H9 (cell line): ENCODE measurements around the gene ACOXL. TPM values are rescaled to one million over a fixed set of nuclear protein-coding genes. Genes with fewer than 3 reads are reported as not detected.

Experiments
- DNase-seq: peaks from one replicate; pipeline ENCODE4 v3.0.0-alpha.2; 2017
- H2AFZ ChIP-seq: one replicate; pipeline ENCODE4 v1.6.1; 2013; ENCODE audit warnings: mild to moderate bottlenecking, low read length, control low read depth, moderate library complexity
- H2AK5ac ChIP-seq: 2 replicates; pipeline ENCODE4 v1.6.1; 2013; ENCODE audit warnings: low read length, control low read depth, mixed read lengths; ENCODE audit not compliant: insufficient read length
- H2BK120ac ChIP-seq: one replicate; pipeline ENCODE4 v1.6.1; 2013; ENCODE audit warnings: low read depth, mild to moderate bottlenecking, low read length, control low read depth, inconsistent platforms; ENCODE audit not compliant: poor library complexity, severe bottlenecking
- H2BK12ac ChIP-seq: 2 replicates; pipeline ENCODE4 v1.6.1; 2013; ENCODE audit warnings: low read length, control low read depth, mixed read lengths, low read depth; ENCODE audit not compliant: insufficient read length
- H2BK15ac ChIP-seq: 2 replicates; pipeline ENCODE4 v1.6.1; 2013; ENCODE audit warnings: low read depth, low read length, control low read depth
- H2BK20ac ChIP-seq: one replicate; pipeline ENCODE4 v1.6.1; 2013; ENCODE audit warnings: low read depth, mild to moderate bottlenecking, low read length, control low read depth, inconsistent platforms; ENCODE audit not compliant: poor library complexity, severe bottlenecking
- H2BK5ac ChIP-seq: 2 replicates; pipeline ENCODE4 v1.6.1; 2013; ENCODE audit warnings: low read length, control low read depth, mixed read lengths; ENCODE audit not compliant: insufficient read length
- H3K14ac ChIP-seq: 2 replicates; pipeline ENCODE4 v1.6.1; 2013; ENCODE audit warnings: low read length, control low read depth; ENCODE audit not compliant: insufficient read depth
- H3K18ac ChIP-seq: 2 replicates; pipeline ENCODE4 v1.6.1; 2013; ENCODE audit warnings: low read depth, mild to moderate bottlenecking, mixed read lengths, low read length, control low read depth; ENCODE audit not compliant: insufficient read length
- H3K23ac ChIP-seq: 2 replicates; pipeline ENCODE4 v1.6.1; 2013; ENCODE audit warnings: low read length, control low read depth, mixed read lengths, low read depth; ENCODE audit not compliant: insufficient read length
- H3K23me2 ChIP-seq: 2 replicates; pipeline ENCODE4 v1.6.1; 2013; ENCODE audit warnings: low read depth, mild to moderate bottlenecking, mixed read lengths, low read length, control low read depth; ENCODE audit not compliant: insufficient read length, poor library complexity, severe bottlenecking
- H3K27ac ChIP-seq: 2 replicates; pipeline ENCODE4 v1.5.1; 2013; ENCODE audit warnings: low read length, control low read depth, mixed read lengths, low read depth; ENCODE audit not compliant: insufficient read length
- H3K27me3 ChIP-seq: 2 replicates; pipeline ENCODE4 v1.6.1; 2013; ENCODE audit warnings: low read length, control low read depth, inconsistent platforms; ENCODE audit not compliant: insufficient read depth
- H3K4ac ChIP-seq: 2 replicates; pipeline ENCODE4 v1.6.1; 2013; ENCODE audit warnings: low read depth, mild to moderate bottlenecking, control low read depth, inconsistent platforms, low read length, moderate library complexity
- H3K4me1 ChIP-seq: 2 replicates; pipeline ENCODE4 v1.6.1; 2013; ENCODE audit warnings: low read length, control low read depth, inconsistent platforms; ENCODE audit not compliant: insufficient read depth
- H3K4me2 ChIP-seq: 2 replicates; pipeline ENCODE4 v1.6.1; 2013; ENCODE audit warnings: low read length, control low read depth, mixed read lengths; ENCODE audit not compliant: insufficient read length, insufficient read depth
- H3K56ac ChIP-seq: 2 replicates; pipeline ENCODE4 v1.6.1; 2013; ENCODE audit warnings: low read depth, mild to moderate bottlenecking, mixed read lengths, low read length, control low read depth; ENCODE audit not compliant: insufficient read length
- H3K79me1 ChIP-seq: 2 replicates; pipeline ENCODE4 v1.6.1; 2013; ENCODE audit warnings: low read depth, mild to moderate bottlenecking, moderate library complexity, low read length, control low read depth, inconsistent platforms; ENCODE audit not compliant: insufficient read depth, poor library complexity, severe bottlenecking
- H3K79me2 ChIP-seq: 2 replicates; pipeline ENCODE4 v1.6.1; 2013; ENCODE audit warnings: low read length, control low read depth, inconsistent platforms; ENCODE audit not compliant: insufficient read depth
- H3K9ac ChIP-seq: 2 replicates; pipeline ENCODE4 v1.6.1; 2013; ENCODE audit warnings: low read length, control low read depth, mixed read lengths; ENCODE audit not compliant: insufficient read length; ENCODE audit errors: extremely low read depth
- H3K9me3 ChIP-seq: one replicate; pipeline ENCODE4 v1.6.1; 2013; ENCODE audit warnings: low read depth, low read length, inconsistent platforms; ENCODE audit not compliant: control insufficient read depth
- H3T11ph ChIP-seq: one replicate; pipeline ENCODE4 v1.6.1; 2013; ENCODE audit warnings: mild to moderate bottlenecking, low read length, control low read depth, inconsistent platforms
- H4K20me1 ChIP-seq: one replicate; pipeline ENCODE4 v1.6.1; 2013; ENCODE audit not compliant: control insufficient read depth, insufficient read length, insufficient read depth
- H4K5ac ChIP-seq: 2 replicates; pipeline ENCODE4 v1.6.1; 2013; ENCODE audit warnings: low read depth, mild to moderate bottlenecking, mixed read lengths, low read length, control low read depth; ENCODE audit not compliant: insufficient read length
- H4K8ac ChIP-seq: replicated peaks from 2 replicates; pipeline ENCODE4 v1.6.1; 2013; ENCODE audit warnings: low read length, control low read depth, mixed read lengths, low read depth; ENCODE audit not compliant: insufficient read length
- H4K91ac ChIP-seq: 2 replicates; pipeline ENCODE4 v1.6.1; 2013; ENCODE audit warnings: low read depth, mild to moderate bottlenecking, moderate library complexity, mixed read lengths, low read length, control low read depth; ENCODE audit not compliant: insufficient read length
- H3K27ac Mint-ChIP-seq, 3 experiments: 2 replicates in 2 of 3; 3 replicates in 1 of 3; pipeline ENCODE4 v1.8.0; 2020 to 2021; ENCODE audit warnings: mixed read lengths in 3 of 3, mild to moderate bottlenecking in 1 of 3, moderate library complexity in 1 of 3
- H3K27me3 Mint-ChIP-seq: 2 replicates; pipeline ENCODE4 v1.8.0; 2021; ENCODE audit warnings: low read depth, mild to moderate bottlenecking, moderate library complexity, mixed read lengths
- H3K36me3 Mint-ChIP-seq, 3 experiments: 2 replicates in 2 of 3; 3 replicates in 1 of 3; pipeline ENCODE4 v1.8.0; 2020 to 2021; ENCODE audit warnings: low read depth in 3 of 3, mixed read lengths in 3 of 3; ENCODE audit not compliant: insufficient read depth in 1 of 3
- H3K4me1 Mint-ChIP-seq, 2 experiments: 2 replicates each; pipeline ENCODE4 v1.8.0; 2020; ENCODE audit warnings: mixed read lengths in 2 of 2
- H3K4me3 Mint-ChIP-seq, 2 experiments: 2 replicates in 1 of 2; 3 replicates in 1 of 2; pipeline ENCODE4 v1.8.0; 2020 to 2021; ENCODE audit warnings: mild to moderate bottlenecking in 2 of 2, mixed read lengths in 2 of 2, moderate library complexity in 1 of 2
- H3K9me3 Mint-ChIP-seq, 2 experiments: 2 replicates in 1 of 2; 3 replicates in 1 of 2; pipeline ENCODE4 v1.8.0; 2020; ENCODE audit warnings: mild to moderate bottlenecking in 2 of 2, mixed read lengths in 2 of 2, moderate library complexity in 1 of 2
- WGBS: extraction: QIAGEN DNeasy Blood & Tissue Kit; methylation state at CpG from one replicate; pipeline ENCODE4 v1.1.7; 2013; ENCODE audit warnings: missing lambda C conversion rate, low lambda C conversion rate, mixed read lengths; ENCODE audit not compliant: insufficient read length; ENCODE audit errors: extremely low coverage; 5-methylcytosine and 5-hydroxymethylcytosine counted together
- total RNA-seq: library from RNA; stranded (reverse); gene quantifications from 2 replicates; pipeline ENCODE4 v1.2.1, GENCODE V29; 2021
- TF ChIP-seq, protein P1 (sequence below): fragments of 200-600 bp; sonication (generic); conservative IDR thresholded peaks from 3 replicates; pipeline ENCODE4 v1.8.0; 2021; ENCODE audit warnings: antibody characterized with exemption, mild to moderate bottlenecking

The ACOXL gene
- total RNA-seq, 1 experiment from 2014 or later: 37.6 TPM

DNA sequence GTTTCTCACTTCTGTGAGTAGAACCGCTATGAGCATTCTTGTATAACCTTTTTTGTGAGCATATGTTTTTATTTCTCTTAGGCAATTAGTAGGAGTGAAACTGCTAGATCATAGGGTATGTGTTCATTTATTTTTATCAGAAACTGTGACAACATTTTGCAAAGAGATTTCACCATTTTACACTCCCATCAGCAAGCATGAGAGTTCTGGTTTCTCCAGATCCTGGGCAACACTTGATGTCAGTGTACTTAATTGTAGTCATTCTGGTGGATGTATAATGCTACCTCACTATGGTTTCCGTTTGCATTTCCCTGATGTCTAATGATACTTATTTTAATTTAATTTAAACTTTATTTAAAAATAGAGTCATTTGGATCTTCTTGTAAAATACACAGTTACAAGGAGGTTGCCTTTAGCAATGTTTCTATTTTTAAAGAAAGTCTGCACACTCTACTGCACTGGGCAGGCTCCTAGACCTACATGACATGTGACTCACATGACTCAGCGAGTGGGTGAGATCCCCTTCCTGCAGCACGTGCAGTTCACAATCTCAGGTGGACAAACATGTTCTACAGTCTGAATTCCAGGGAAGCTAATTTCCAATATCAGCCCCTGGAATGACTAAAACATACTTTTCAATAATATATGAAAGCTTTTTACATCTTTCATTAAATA is 261.3 kb downstream of the ACOXL start:
- H3K27ac Mint-ChIP-seq: no peak overlapping the region

More for the DNA sequence above, 261.3 kb downstream of the ACOXL start:
- Histone ChIP-seq H3K27ac (no peak overlapping the region), H2BK15ac (no peak overlapping the region), H3K18ac (no peak overlapping the region), H3K27me3 (no peaks in the 10 kb centered on the region), H4K5ac (no peak overlapping the region), H3K4me2 (no peak overlapping the region), H4K91ac (no peak overlapping the region), H2BK12ac (no peak overlapping the region), H2AK5ac (no peak overlapping the region), H3K4ac (no peak overlapping the region), H3K23ac (no peak overlapping the region), H3K23me2 (no peaks in the 10 kb centered on the region), H2BK120ac (no peak overlapping the region), H3K9ac (no peak overlapping the region), H3K4me1 (no peaks in the 10 kb centered on the region; the same call in 1 of the 2 replicates), H2BK5ac (no peak overlapping the region), H3K56ac (no peak overlapping the region), H3K14ac (no peak overlapping the region), H4K8ac (no peak overlapping the region), H4K20me1 (no peaks in the 10 kb centered on the region), H2BK20ac (no peak overlapping the region), H3K9me3 (no peaks in the 10 kb centered on the region), H3K79me2 (no peaks in the 10 kb centered on the region), H3K79me1 (no peaks in the 10 kb centered on the region), H2AFZ (no peak overlapping the region), H3T11ph (no peak overlapping the region)
- Mint-ChIP-seq H3K36me3 (peaks cover 9 to 33% (median 23%) of the 10 kb centered on the region in 3 experiments), H3K4me1 (peaks cover 11 to 24% of the 10 kb centered on the region in 2 experiments), H3K9me3 (no peaks in the 10 kb centered on the region; a peak in 1 of 5 replicates), H3K4me3 (no peak overlapping the region), H3K27me3 (no peaks in the 10 kb centered on the region)
- no peak for DNase-seq
- WGBS: no CpG with 5 or more reads among the region's 4 CpGs
- TF ChIP-seq, protein P1, sequence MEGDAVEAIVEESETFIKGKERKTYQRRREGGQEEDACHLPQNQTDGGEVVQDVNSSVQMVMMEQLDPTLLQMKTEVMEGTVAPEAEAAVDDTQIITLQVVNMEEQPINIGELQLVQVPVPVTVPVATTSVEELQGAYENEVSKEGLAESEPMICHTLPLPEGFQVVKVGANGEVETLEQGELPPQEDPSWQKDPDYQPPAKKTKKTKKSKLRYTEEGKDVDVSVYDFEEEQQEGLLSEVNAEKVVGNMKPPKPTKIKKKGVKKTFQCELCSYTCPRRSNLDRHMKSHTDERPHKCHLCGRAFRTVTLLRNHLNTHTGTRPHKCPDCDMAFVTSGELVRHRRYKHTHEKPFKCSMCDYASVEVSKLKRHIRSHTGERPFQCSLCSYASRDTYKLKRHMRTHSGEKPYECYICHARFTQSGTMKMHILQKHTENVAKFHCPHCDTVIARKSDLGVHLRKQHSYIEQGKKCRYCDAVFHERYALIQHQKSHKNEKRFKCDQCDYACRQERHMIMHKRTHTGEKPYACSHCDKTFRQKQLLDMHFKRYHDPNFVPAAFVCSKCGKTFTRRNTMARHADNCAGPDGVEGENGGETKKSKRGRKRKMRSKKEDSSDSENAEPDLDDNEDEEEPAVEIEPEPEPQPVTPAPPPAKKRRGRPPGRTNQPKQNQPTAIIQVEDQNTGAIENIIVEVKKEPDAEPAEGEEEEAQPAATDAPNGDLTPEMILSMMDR: no peak
